Fibroblast of pulmonary artery (primary cell): ENCODE data around the gene UMAD1.
A peak's percentile ranks its signal among the peaks of the same experiment; 100 is the strongest.

ENCODE experiments used
- DNase-seq: peaks from one replicate; pipeline ENCODE4 v3.0.0-alpha.2; 2010; ENCODE audit warnings: low read depth
- H3K4me3 ChIP-seq: replicated peaks from 2 replicates; pipeline ENCODE4 v1.5.1; 2011; ENCODE audit warnings: low read depth, mild to moderate bottlenecking, control low read depth, low read length, moderate library complexity
- CTCF ChIP-seq: IDR thresholded peaks from 2 replicates; pipeline ENCODE4 v1.5.1; 2011; ENCODE audit warnings: mild to moderate bottlenecking, control low read depth, low read length, inconsistent platforms; ENCODE audit errors: missing control alignments

The UMAD1 gene

GRCh38 chr7:7710469-7710868 is 69.9 kb downstream of the UMAD1 start:
- TF ChIP-seq CTCF, result no peak
- no peak overlapping the region for H3K4me3 ChIP-seq
- no peak for DNase-seq

GRCh38 chr7:7713730-7714129 is 73.2 kb downstream of the UMAD1 start:
- H3K4me3 ChIP-seq, result no peak overlapping the region
- no peak for DNase-seq
- TF ChIP-seq CTCF, result no peak

GRCh38 chr7:7718492-7718891 is 77.9 kb downstream of the UMAD1 start, which contains the start of gene RPA3:
Gene RPA3, minus strand, starts transcription at chr7:7718607. Its CDS starts 78,189 bp downstream, at chr7:7640418.
- no peak within 1 kb of the TSS for H3K4me3 ChIP-seq
- no peak for TF ChIP-seq CTCF
- no peak for DNase-seq

DNA sequence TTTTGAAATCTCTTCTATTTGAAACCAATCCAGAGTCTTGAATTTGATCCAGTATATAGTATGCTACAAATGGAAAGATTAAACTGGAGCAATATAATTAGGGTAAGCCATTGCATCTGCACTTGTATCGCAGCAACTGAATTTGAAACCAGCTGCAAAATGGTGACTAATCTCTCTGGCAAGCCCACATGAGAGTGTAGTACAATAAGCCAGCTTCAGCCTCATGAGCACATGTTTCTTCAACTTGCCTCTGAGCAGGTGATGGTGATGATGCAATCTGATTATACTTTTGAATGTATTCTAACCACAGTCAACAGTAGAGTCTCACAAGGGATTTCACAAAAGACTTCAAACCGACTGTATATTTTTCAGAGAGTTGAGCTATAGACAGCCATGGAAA is 78.7 kb downstream of the UMAD1 start:
- DNase-seq, result peak; percentile 93
- no peak overlapping the region for H3K4me3 ChIP-seq
- TF ChIP-seq CTCF, result no peak

DNA sequence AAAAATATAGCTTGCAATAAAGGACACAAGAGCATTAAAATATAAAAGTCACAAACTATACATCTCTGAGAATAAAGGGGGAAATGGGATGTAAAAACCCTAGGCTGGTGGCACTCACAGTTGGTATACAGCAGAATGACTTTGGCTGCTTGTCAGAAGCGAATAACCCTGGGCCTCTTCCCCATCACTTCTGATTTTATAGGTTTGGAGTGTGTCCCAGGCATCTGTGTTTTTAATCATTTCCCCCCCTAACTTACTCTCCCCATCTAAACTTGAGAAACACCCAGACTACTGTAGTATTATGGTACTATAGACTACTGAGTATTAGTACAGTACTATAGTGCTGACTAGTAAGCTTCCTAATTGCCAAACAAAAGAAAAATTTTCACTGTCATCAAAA is 79.6 kb downstream of the UMAD1 start:
- DNase-seq, result no peak
- H3K4me3 ChIP-seq, result no peak overlapping the region
- no peak for TF ChIP-seq CTCF

DNA sequence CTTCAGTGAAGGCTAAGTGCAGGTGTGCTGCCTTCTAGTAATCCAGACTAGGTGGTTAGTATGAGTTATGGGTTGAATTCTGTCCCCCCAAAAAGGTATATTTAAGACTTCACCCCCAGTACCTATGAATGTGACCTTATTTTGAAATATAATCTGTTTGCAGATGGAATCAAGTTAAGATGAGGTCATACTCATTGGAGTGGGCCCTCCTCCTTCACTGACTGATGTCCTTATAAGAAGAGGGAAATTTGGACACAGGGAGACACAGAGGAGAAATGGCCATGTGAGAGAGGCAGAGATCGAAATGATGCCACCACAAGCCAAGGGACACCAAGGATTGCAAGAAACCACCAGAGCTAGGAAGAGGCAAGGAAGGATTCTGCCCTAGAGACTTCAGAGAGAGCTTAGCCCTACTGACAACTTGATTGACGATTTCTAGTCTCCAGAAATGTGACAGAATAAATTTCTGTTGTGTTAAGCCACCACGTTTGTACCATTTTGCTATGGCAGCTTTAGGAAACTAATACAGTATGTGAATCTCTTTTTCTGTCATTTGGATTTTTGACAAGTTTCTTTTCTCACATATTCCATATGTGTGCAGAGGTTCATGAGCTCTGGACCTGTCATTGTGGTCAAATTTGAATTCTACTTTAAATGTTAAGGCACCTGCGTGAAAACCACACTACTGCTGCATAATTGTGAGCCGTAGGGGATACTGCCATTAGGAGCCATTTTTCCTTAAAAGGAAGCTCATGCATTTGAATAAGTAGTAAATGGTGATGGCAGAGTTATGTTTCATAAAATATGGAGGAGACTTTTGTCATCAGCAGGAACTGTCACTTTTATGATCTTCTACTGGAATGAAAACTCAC is 80.4 kb downstream of the UMAD1 start:
- H3K4me3 ChIP-seq, result no peak overlapping the region
- no peak for DNase-seq
- no peak for TF ChIP-seq CTCF

DNA sequence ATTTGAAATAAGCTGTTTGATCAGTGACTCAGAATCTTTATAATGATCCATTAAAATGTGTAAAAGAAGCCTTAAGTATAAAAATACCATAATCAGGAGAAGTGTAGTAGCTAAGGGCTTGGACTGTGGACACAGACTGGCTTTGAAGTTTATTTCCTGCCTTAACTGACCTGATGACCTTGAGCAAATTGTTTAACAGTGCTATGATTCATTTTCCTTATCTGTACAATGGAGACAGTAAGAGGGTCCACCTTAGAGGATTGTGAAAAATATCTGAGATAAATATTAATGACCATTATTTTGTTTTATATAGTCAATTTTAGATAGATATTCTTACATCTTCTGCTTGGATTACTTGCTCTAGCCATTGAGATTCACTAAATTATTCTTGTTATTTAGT is 91.2 kb downstream of the UMAD1 start:
- TF ChIP-seq CTCF, result no peak
- no peak for DNase-seq
- no peak overlapping the region for H3K4me3 ChIP-seq
